HT-29 (cell line): Measurements from ENCODE around the gene STK32C. TPM values are rescaled to one million over a fixed set of nuclear protein-coding genes. Genes with fewer than 3 reads are reported as not detected.

Experiments
- total RNA-seq: library from RNA; depleted of rRNA; stranded (reverse); fragments of >200 nt; shearing (Covaris generic); gene quantifications from 2 replicates; pipeline ENCODE4 v1.2.3, GENCODE V29; 2014; rRNA removed

STK32C gene
- total RNA-seq, 1 experiment from 2014 or later = 20.8 TPM

Other genes starting within 250 kb of the STK32C start
- 0.08 TPM in 1 of 2 replicates, not detected in the other for gene JAKMIP3, start 242.0 kb downstream of the STK32C start, total RNA-seq
- 0.05 TPM in 1 of 2 replicates, not detected in the other for gene DPYSL4, start 121.0 kb downstream of the STK32C start, total RNA-seq
- 3.3 and 11.1 TPM in 2 replicates for gene LRRC27, start 24.2 kb upstream of the STK32C start, total RNA-seq
- gene PWWP2B, start 89.2 kb upstream of the STK32C start, total RNA-seq = 73.4 and 79.9 TPM in 2 replicates
- 18.0 and 22.7 TPM in 2 replicates for gene INPP5A, start 229.8 kb upstream of the STK32C start, total RNA-seq